NCI-H2171 treated with DMSO at 0.1 percent for 48 hours (cell line): ENCODE data around the gene SNRPB2.

Source experiments
- DNase-seq: peaks from one replicate; lab custom pipeline; 2025; lab: John Stamatoyannopoulos, UW

Gene SNRPB2

DNA sequence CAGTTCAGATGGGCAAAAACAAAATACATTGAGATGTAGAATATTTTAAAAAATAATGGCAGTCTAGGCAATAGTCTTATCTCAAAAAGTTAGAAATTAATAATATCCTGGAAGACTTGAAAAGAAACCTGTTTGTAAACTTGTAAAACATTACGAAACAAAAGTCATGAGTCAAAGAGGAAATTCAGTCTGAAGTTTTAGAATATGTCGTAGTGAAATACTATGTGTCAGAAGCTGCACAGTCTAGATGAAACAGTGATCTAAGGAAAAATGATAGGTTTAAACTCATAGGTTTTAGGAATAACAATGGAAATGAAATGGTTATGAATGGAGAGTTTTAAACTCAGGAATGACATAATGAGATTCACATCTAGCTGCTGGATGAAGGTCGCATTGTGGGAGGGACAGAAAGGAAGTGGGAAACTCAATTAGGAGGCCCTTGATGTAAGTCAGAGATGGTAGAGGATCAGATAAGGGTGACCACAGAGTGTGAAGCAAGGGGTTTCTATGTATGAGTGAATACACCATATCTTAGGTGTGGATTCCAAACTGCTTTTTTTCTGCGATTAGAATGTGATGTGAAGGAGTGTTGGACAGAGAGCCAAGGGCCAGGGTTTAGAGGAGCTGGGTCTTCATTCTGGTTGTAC lies 2.8 kb downstream of the SNRPB2 start:
- DNase-seq = no peak

DNA sequence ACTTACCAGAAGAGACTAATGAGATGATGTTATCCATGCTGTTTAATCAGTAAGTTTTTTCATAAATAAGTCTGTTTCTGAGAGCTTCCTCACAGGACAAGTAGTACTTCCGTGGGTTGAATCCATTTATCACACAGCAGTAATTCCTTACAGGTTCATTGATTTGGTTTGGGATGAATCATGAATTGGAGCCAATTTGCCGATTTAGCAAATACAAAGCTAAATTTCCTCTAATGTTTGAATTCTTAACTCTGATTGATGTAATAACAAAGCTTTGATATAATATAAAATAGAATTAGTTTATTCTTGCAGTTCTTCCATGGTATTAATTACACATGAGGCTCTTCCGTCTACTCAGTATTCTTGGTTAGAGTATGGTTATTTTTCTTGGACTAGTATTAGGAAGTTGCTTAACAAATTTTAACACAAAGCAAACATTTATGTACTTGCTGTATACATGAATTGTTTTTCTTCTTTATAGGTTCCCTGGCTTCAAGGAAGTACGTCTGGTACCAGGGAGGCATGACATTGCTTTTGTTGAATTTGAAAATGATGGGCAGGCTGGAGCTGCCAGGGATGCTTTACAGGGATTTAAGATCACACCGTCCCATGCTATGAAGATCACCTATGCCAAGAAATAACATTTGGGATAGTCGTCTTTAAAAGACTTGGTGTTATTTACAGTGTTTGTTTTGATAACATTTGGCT lies 10.7 kb downstream of the SNRPB2 start:
- no peak for DNase-seq

DNA sequence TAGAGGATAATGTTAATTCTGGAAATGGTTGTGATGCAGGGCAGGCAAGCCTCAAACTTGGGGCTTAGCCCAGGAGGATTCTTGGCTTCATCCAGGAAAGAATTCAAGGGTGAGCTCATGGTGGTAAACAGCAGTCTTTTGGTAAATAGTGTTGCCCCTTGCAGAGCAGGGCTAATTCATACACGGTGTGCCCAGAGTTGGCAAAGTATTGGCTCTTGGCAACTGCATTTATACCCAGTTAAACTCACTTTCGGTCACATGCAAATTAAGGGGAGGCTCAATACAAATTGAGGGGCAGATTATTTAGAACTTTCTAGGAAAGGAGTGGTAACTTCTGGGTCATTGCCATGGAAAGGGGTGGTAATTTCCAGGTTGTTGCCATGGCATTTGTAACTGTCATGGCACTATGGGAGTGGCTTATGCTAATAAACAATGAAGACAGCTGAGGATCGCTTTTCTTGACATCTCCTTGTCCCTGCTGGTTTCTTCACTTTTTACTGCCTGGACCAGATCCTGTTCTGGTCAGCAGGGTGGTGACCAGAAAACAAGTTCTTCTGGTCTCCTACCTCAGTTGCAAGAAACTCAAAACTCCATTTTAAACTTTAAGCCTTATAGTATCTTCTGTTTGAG lies 14.5 kb downstream of the SNRPB2 start:
- no peak for DNase-seq

DNA sequence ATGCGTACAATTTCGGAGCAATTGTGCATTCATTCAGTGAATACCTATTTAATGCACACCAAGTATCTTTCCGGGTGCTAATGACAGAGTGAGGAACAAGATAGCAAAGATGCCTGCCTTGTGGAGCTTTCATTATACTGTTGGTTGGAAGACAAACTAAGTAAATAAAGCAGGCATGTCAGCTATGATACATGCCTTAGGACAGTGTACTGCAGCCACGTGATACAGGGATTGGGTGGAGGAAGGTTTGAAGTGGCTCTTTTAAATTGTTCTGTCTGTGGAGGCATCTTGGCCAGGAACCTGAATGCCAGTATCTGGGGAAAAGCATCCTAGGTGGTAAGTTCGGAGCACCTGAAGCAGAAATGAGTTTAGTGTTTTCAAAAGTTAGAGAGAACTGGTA lies 15.4 kb downstream of the SNRPB2 start:
- no peak for DNase-seq

DNA sequence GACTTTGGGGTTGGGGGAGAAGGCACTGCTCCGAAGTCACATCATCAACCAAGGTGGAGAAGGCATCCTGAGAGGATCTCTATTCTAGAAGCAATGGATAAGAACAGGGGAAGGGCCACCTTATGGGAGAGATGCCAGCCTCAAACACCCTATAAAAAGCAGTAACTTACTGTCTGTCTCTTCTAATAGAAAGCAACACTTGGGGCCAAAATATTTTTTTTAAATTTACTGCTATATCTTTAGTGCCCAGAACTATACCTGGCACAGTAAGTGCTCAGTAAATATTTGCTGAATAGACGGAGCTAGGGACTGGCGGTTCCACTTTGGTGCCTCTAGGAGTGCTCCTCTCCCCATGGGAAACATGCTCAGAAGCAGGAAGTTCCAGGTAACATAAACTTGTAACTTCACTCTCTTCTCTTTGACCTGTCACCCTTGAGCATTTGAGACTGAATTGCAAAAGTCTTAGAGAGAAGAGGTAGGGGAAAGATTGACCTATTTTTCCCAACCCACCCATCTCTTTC lies 17.5 kb downstream of the SNRPB2 start:
- no peak for DNase-seq

DNA sequence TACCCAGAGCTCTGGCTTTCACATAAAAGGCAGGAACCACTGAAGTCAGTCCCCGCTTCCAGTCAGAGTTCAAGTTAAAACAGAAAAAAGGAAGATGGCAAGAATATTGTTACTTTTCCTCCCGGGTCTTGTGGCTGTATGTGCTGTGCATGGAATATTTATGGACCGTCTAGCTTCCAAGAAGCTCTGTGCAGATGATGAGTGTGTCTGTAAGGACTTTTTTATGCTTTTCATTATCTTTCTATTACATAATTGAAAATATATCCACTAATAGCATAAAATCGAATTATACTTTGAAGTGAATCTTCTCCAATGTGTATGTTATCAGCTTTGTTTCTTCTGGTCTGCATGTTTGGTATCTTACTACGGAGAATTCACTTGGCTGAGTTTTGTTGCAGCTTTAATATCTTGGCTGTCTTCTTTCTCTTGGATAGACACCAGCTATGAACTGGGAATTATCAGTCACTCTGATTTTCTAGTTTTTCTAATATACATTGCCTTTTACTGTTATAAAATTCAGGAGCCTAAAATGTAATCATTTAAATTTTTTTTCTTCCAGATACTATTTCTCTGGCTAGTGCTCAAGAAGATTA lies 18.6 kb downstream of the SNRPB2 start, which contains the start of gene OTOR:
Gene OTOR (plus strand): TSS at position 51 of the 593 bp plus-strand sequence. CDS start 44 bp downstream, at position 95.
- no peak for DNase-seq

DNA sequence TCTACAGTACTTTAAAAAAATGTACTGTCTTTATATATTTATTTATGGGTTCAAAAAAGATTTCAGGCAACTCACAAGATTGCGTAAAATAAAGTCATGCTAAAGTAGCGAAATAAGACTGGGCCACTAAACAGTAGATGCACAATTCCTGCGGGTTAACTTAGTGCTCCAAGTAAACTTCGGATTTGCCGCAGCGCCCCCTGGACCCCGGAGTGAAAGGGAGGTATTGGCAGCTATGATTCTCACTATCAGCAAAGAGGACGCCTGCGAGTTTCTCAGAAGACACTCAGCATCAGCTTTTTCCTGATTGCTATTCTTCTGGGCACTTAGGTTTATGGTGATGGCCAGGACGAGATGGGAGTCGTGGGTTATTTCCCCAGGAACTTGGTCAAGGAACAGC lies 19.7 kb downstream of the SNRPB2 start:
- no peak for DNase-seq

DNA sequence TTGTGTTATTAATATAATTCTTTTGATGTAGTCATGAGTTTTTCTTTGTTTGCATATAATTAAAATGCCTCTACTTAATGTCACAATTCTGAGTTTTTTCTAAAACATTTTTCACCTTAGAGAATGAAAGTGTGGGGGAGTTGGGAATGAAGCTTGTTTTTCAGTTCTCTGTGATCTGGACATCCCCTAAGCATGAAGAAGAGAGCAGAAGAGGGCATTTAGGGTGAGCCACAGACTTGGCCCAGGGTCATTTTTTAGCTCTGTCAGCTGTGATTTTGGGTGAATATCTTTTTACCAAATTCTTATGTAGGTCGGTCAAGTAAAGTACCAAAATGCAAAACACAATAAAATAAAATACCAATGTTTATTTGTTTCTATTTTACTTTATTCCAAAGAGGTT lies 22.3 kb downstream of the SNRPB2 start:
- no peak for DNase-seq

DNA sequence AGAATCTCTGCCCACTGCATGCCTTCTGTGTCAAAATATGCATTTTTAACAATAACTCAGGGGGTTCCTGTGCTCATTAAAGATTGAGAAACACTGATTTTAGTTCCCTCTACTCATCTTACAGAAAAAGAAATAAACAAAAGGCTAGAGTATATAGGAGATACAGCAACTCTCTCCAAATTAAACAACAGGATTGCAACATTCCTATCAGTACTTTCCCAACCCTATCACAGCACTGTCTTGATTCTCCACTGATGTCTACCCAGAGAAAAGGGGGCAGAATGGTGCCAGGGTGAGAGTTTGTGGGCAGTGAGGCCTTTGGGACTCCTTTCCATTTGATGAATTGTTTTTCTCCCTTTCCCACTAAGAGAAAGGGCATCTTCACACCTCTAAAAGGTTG lies 23.1 kb downstream of the SNRPB2 start:
- no peak for DNase-seq

DNA sequence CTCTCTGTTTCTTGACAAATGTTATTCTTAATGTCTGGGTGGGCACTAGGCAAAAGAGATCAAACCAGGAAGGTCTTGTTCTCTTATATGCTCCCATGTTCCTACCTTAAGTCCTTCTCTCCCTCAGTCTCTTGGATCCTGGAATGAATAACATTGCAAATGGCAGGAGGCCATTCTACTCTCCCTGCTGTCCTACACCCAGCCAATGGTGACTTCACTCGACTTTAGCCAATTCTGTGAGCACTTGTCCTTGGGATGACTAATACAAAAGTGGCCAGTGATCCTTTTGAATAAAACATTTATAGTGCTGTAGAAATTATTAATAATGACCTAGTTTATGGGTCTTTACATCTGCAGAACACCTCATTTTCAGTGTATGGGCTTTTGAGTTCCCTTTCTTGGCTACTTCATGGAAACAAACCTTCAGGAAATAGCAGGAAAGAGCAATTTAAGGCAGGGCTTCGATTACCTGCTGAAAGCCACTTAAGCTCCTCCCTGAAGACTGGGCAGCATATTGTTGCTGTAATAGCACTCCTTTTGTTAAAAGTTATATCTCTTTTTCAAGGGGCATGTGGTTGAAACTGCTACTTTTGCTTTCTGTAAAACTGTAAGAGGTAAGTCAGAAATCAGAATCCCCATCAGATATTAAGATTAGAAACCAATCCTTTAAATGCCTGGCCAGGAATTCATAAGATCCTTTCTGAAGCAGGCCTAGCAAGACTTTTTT lies 28.8 kb downstream of the SNRPB2 start:
- DNase-seq = no peak

DNA sequence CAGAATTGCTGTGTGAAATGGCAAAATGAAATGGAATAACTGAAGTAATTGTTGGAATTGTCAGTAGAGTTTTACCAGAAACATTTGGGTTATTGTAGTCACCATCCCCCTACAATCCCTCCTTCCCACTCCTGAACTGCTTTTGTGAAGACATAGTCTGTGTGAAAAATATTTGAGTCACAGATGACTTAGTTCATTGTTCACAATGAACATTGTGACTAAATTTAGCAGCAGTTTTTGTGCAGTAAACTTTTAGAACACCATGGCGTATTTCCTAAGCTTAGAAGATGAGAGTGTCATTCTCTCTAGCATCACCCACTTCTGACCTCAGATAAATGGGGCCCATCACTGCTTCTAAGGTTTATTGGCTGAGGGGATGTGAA lies 29.3 kb downstream of the SNRPB2 start:
- no peak for DNase-seq

DNA sequence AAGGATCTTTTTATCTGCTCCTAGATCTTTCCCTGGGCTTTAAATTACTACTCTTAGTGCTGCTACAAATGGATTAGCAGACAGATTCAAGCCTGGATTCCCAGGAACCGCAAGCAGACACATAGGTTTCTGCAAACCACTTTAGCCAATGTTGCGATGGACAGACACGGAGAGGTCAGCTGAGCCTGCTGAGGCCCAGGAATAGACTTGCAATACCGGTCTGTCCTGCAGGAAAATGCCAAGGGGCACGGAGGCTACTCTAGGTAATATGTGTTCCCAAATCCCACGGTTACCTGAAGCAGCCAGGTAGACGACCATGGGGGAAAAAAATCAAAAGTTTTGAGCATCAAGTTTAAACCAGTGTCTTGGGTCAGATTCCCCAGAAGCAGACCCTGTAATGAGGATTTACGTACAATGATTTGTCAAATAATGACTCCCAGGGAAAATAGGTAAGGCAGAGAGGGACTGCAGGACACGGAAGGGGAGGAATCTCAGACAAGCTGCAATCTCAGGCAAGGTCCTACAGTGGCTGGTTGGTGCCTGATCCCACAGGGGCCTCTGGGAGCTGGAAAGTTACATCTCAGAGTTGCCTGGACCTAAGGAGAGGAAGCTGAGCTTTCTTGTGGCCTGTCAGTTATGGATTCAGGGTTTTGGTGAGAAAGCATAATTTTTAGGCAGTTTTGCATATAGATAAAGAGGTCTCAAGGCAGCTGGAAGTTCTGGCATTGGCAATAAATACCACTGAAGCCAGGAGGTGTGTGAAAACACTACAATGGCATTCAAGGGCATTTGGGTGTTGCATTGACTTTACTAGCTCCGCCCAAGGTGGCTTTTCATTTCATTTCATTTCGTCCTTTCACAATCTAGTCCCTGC lies 30.8 kb downstream of the SNRPB2 start:
- DNase-seq = no peak

DNA sequence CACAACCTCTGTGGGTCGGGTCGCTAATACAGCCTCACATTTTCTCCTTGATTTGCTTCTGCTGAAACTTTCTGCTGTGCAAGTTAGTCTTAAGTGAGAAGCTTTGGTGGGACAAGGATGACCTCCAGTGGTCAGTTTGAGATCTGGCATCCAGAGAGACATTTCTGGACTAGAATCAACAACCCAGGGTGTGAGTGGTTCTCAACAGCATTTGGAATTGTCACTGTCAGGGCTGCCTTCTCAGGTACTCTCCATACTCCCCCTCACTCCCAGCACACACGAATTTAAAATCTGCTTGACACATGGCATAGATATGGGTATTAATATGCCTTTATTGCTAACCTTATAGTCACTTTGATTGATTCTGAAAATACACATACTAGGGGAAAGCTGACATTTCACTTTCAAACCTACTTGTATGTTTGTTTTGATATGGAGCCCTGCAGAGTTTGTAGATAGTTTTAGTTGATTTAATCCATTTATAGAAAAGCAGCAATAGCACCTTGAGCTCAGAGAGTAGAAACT lies 31.5 kb downstream of the SNRPB2 start:
- peak; percentile 88 for DNase-seq

DNA sequence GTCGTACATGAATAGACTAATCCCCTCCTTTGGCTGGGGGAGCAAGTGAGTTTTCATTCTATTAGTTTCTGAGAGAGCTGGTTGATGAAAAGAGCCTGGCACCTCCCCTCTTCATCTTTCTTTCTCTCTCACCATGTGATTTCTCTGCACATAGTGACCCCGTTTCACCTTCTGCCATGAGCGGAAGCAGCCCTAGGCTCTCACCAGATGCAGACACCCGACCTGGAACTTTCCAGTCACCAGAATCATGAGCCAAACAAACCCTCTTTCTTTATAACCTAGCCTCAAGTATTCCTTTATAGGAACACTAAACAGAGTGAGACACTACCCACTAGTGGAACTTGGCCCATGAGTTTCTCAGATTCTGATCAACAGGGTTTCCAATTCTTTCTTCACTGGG lies 34.7 kb downstream of the SNRPB2 start:
- DNase-seq = no peak

DNA sequence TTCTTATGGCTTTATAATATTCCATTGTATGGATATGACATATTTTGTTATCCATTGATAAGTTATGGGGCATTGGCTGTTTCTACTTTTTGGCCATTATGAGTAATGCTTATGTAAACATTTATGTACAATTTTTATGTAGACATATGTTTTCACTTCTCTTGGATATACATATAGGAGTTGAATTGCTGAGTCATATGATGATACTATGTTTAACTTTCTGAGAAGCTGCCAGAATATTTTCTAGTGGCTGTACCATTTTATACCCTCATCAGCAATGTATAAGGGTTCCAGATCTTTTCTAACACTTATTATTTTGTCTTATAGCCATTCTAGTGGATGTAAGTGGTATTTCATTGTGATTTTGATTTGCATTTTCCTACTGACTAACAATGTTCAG lies 41.4 kb downstream of the SNRPB2 start:
- DNase-seq = no peak

DNA sequence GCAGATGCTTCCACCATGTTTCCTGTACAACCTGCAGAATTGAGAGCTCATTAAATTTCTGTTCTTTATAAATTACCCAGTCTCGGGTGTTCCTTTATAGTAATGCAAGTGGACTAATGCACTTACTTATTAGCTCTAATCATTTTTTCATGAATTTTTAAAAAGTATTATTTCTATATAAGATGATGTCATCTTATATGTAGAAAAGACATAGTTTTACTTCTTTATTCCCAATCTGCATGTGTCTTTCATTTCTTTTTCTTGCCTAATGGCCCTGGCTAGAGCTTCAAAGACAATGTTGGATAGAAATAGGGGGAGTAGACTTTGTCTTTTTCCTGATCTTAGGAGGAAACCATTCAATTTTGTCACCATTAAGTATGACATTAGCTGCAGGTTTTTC lies 46.1 kb downstream of the SNRPB2 start:
- DNase-seq = no peak

DNA sequence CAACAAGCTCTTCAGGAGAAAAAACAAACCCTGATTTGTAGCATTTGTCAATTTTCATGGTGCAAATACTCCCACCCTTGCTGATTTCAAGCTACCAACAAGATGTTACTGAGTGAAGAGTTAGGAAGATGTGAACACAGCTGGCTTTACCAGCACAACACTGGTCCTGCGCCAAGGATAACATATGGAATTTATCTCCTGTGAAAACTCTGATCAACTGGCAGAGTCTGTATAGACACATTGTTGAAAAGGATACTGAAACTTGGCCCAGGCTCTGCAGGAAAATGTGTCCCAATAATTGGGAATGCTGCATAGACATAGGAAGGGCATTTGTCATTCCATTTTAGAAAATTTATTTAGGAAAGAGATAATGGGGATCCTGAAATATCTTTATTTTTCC lies 47.3 kb downstream of the SNRPB2 start:
- DNase-seq = peak; percentile 80

DNA sequence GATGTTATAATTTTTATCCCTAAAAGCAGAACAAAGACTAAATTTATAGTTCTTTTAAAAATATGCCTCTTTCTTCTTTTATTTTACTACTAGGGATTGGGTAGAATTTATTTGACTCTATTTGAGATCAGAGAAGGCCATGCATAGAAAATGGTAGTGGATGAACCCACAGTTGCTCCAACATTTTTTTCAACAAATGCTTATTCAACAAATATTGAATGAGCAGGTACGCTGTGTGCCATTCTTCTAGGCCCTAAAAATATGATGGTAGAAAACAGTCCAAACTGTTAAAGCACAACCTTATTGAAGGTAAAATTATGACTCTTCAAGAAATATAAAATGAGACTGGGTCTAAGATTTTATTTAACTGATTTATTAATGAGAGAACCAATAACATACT lies 48.3 kb downstream of the SNRPB2 start:
- DNase-seq = no peak

DNA sequence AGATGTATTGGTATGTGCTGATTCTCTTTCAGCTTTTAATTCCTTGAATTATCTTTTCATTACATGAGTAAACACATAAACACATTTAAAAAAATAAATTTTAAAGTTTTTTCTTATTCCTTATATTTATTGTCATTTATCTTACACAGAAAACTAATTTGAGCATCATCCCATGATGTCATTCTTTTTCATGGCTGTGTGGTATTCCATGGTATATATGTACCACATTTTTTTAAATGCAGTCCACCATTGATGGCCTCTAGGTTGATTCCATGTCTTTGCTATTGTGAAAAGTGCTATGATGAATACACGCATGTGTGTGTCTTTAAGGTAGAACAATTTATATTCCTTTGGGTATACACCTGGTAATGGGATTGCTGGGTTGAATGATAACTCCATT lies 51.7 kb downstream of the SNRPB2 start:
- no peak for DNase-seq

DNA sequence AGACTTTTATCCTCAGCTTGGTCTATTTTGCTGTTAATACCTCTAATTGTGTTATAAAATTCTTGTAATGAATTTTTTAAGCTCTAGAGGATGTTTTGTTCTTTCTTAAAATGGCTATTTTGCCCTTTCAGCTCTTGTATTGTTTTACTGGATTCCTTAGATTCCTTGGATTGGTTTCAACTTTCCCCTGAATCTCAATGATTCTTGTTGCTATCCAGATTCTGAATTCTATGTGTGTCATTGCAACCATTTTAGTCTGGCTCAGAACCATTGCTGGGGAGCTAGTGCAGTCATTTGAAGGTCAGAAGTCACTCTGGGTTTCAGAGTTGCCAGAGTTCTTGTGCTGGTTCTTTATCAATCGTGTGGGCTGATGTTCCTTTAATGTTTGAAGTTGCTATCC lies 55.4 kb downstream of the SNRPB2 start:
- DNase-seq = no peak
